HUES6 (cell line): ENCODE measurements around the gene CCNG1.

Source experiments
- H3K27ac ChIP-seq: 2 replicates; pipeline ENCODE4 v1.7.0; 2013; ENCODE audit warnings: low read depth, mild to moderate bottlenecking, low read length, inconsistent platforms
- H3K27me3 ChIP-seq: 2 replicates; pipeline ENCODE4 v1.6.1; 2013; ENCODE audit warnings: low read length; ENCODE audit not compliant: control insufficient read depth, insufficient read depth
- H3K36me3 ChIP-seq: 2 replicates; pipeline ENCODE4 v1.6.1; 2013; ENCODE audit warnings: low read length; ENCODE audit not compliant: control insufficient read depth, insufficient read depth
- H3K4me1 ChIP-seq: 2 replicates; pipeline ENCODE4 v1.6.1; 2013; ENCODE audit warnings: low read length; ENCODE audit not compliant: control insufficient read depth, insufficient read depth
- H3K4me3 ChIP-seq: 2 replicates; pipeline ENCODE4 v1.5.1; 2013; ENCODE audit warnings: low read depth, low read length
- H3K9ac ChIP-seq: one replicate; pipeline ENCODE4 v1.6.1; 2013; ENCODE audit warnings: mild to moderate bottlenecking, low read length
- H3K9me3 ChIP-seq: 2 replicates; pipeline ENCODE4 v1.6.1; 2013; ENCODE audit warnings: low read depth, low read length; ENCODE audit not compliant: control insufficient read depth, insufficient read depth

CCNG1 gene

GRCh38 chr5:163489745-163490075 is 52.3 kb downstream of the CCNG1 start:
- Histone ChIP-seq H3K27ac (no peak overlapping the region), H3K9me3 (peaks cover 8% of the 10 kb centered on the region), H3K9ac (no peak overlapping the region), H3K4me3 (no peak overlapping the region), H3K4me1 (peaks cover 8% of the 10 kb centered on the region), H3K36me3 (peaks cover 74% of the 10 kb centered on the region), H3K27me3 (no peaks in the 10 kb centered on the region)
